Heart right ventricle (tissue), 16 donors: ENCODE results near the gene USP4. TPM values are rescaled to one million over a fixed set of nuclear protein-coding genes. Genes with fewer than 3 reads are reported as not detected.
A peak's percentile ranks its signal among the peaks of the same experiment; 100 is the strongest.

Experiments
- ATAC-seq, 8 donors: fragments of 200-7000 bp; cut with Tn5 transposase; one replicate each; pipeline ENCODE4 v1.9.1; 2020; ENCODE audit warnings: mild to moderate bottlenecking in 8 of 8, moderate library complexity in 8 of 8, moderate number of reproducible peaks in 1 of 8
- DNase-seq, 2 donors: peaks; one replicate each; pipeline ENCODE4 v3.0.0-alpha.2; 2020
- H3K27ac ChIP-seq, 10 donors: fragments of 200-600 bp; sonication (generic) in 2 of 10; one replicate each; pipeline versions ENCODE4 v1.5.0 to v1.8.0; 2020 to 2022; ENCODE audit warnings: mild to moderate bottlenecking in 3 of 10
- H3K27me3 ChIP-seq, 7 donors: fragments of 200-600 bp; one replicate each; pipeline ENCODE4 v1.8.0; 2021 to 2022; ENCODE audit warnings: mild to moderate bottlenecking in 2 of 7
- H3K36me3 ChIP-seq, 9 donors: fragments of 200-600 bp; sonication (generic) in 1 of 9; one replicate each; pipeline versions ENCODE4 v1.5.0 to v1.8.0; 2020 to 2022; ENCODE audit warnings: mild to moderate bottlenecking in 2 of 9
- H3K4me1 ChIP-seq, 9 donors: fragments of 200-600 bp; sonication (generic) in 1 of 9; one replicate each; pipeline versions ENCODE4 v1.5.0 to v1.8.0; 2020 to 2022; ENCODE audit warnings: mild to moderate bottlenecking in 4 of 9
- H3K4me3 ChIP-seq, 10 donors: fragments of 200-600 bp; sonication (generic) in 2 of 10; one replicate each; pipeline versions ENCODE4 v1.5.0 to v1.8.0; 2020 to 2022; ENCODE audit warnings: mild to moderate bottlenecking in 7 of 10, moderate library complexity in 2 of 10
- H3K9me3 ChIP-seq, 11 donors: fragments of 200-600 bp in 10 of 11; sonication (generic) in 2 of 11; one replicate each; pipeline versions ENCODE4 v1.5.0 to v1.8.0; 2013 to 2022; ENCODE audit warnings: mild to moderate bottlenecking in 2 of 11, control low read depth in 1 of 11, moderate library complexity in 1 of 11
- CTCF ChIP-seq, 9 donors: fragments of 200-600 bp; sonication (generic) in 2 of 9; IDR thresholded peaks; one replicate each; pipeline versions ENCODE4 v1.5.0 to v1.8.0; 2021 to 2022; ENCODE audit warnings: antibody characterized with exemption in 9 of 9, mild to moderate bottlenecking in 5 of 9, moderate library complexity in 1 of 9
- WGBS, 2 donors: extraction: QIAGEN DNeasy Blood & Tissue Kit; methylation state at CpG; one replicate each; pipeline ENCODE4 v1.1.7; 2013; ENCODE audit warnings: inconsistent platforms in 1 of 2; 5-methylcytosine and 5-hydroxymethylcytosine counted together
- intact Hi-C, 10 donors: fragments of 100-400 bp; cut with DNase I; formaldehyde crosslinking; loops; one replicate each; pipeline versions ENCODE4 v1.11.1 to v1.14.2; 2022
- polyA plus RNA-seq, 2 donors: library from polyadenylated mRNA; stranded (reverse); fragments of 200-250 nt; gene quantifications; one replicate each; pipeline ENCODE4 v1.2.3, GENCODE V29; 2013
- total RNA-seq, 10 donors: library from RNA; stranded (reverse); fragmentation: NEBNext Ultra II Directional in 3 of 10; extraction: Animal tissue kit (Norgen Biotek cat#: 25700) in 3 of 10; gene quantifications; one replicate each; pipeline versions ENCODE4 v1.2.1 to v1.2.4, GENCODE V29; 2021 to 2023
- donor health status: Arrhythmogenic right ventricular cardiomyopathy.
- donor health status: ischemic (EF 13 %, LVEDD 7.1; RV severe dilation, severe dysfunction).
- donor health status: healthy with polysubstance abuse.
- donor health status: DM: no; HTN: yes; CAD: no.
- donor health status: DM: no; HTN: no; CAD: no.
- donor health status: ischemic (EF 25% LVEDD 6.9; RV normal size, moderate dysfunction).
- donor health status: ischemic (EF 25% LVEDD 5.7; RV mildly dilated, moderate dysfunction).
- donor health status: healthy.
- donor health status: DM: yes; HTN: yes; CAD: no.
- donor health status: Ischemic cardiomyopathy.
- donor health status: ischemic (EF 35%, LVEDD 5.7; RV mildly dilated, moderate dysfunction).
- donor health status: nonischemic (EF 11% LVEDD 7.7; RV severe dilation, severe dysfunction).
- donor health status: DM: yes; HTN: yes; CAD: no.
- donor health status: PGD.
- donor health status: ischemic (EF 29% LVEDD 5.4; RV normal size, mild dysfunction).
- donor health status: nonischemic (EF 23%, LVEDD 6.1; RV moderate dilation, normal function).

USP4 gene
- total and polyA plus RNA-seq, 12 donors: 19.9 to 52.4 (median 43.5) TPM

DNA sequence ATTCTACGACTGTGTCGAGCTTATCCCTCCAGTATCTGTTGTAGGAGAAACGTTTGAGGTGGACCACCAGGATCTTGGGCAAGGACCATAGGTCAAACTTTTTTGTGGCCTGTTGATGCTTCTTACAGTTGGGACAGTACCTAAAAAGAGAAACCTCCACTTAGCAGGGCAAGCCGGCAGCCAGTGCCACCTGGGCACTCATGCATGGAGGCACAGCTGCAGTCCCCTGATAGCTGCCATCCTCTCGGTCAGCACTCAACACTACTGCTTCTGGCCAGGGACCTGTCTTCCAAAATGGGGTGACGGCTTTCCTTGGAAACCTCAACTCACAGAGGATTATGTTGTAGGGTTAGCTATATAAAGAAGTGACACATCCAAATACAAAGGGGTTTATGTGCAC, 55.9 kb downstream of the USP4 start:
- H3K36me3 ChIP-seq: peaks cover 3 to 98% (median 60%) of the 10 kb centered on the region in 9 donors
- no peak overlapping the region for H3K27ac ChIP-seq
- H3K4me3 ChIP-seq: no peak overlapping the region
- H3K9me3 ChIP-seq: no peaks in the 10 kb centered on the region
- peaks cover 0 to 12% (median 10%) of the 10 kb centered on the region in 9 donors for H3K4me1 ChIP-seq
- H3K27me3 ChIP-seq: no peaks in the 10 kb centered on the region
- 93% methylated on average over 6 of the region's 6 CpGs for WGBS, 2 donors
- TF ChIP-seq CTCF (IDR thresholded peaks at IDR 0.05): no peak
- ATAC-seq: no peak
- no peak for DNase-seq
- intact Hi-C loops: loop anchor here in 1 of 10 donors (5.0 kb wide), 1 partner anchor 112 kb away; the partner anchor contains the start of gene KLHDC8B

GRCh38 chr3:49279376-49279775, 60.5 kb downstream of the USP4 start:
- peaks cover 16 to 46% (median 40%) of the 10 kb centered on the region in 9 donors for H3K4me1 ChIP-seq
- no peaks in the 10 kb centered on the region for H3K9me3 ChIP-seq
- no peaks in the 10 kb centered on the region for H3K27me3 ChIP-seq
- H3K27ac ChIP-seq: peak overlapping the region; percentile 44 to 99 (median 96)
- peak in 4 of 8 donors; percentile 9 to 45 (median 20) for ATAC-seq
- no peak overlapping the region for H3K4me3 ChIP-seq
- intact Hi-C loops: loop anchor here in 7 of 10 donors (5.0 to 10.0 kb wide), 3 partner anchors 62 to 107 kb away; partner anchors contain the start of gene KLHDC8B (in 6 of the 7)
- DNase-seq: peak in 1 of 2 donors; percentile 23
- TF ChIP-seq CTCF (IDR thresholded peaks at IDR 0.05): no peak
- peaks cover 0 to 67% (median 26%) of the 10 kb centered on the region in 9 donors for H3K36me3 ChIP-seq

- H3K4me3 ChIP-seq: no peak overlapping the region
- no peaks in the 10 kb centered on the region for H3K9me3 ChIP-seq
- H3K27me3 ChIP-seq: no peaks in the 10 kb centered on the region
- peaks cover 0 to 60% (median 18%) of the 10 kb centered on the region in 9 donors for H3K36me3 ChIP-seq
- intact Hi-C loops: loop anchor here in 7 of 10 donors (5.0 to 10.0 kb wide), 3 partner anchors 61 to 106 kb away; partner anchors contain the start of gene KLHDC8B (in 6 of the 7)
- no peak for TF ChIP-seq CTCF (IDR thresholded peaks at IDR 0.05)
- peaks cover 16 to 46% (median 40%) of the 10 kb centered on the region in 9 donors for H3K4me1 ChIP-seq
- ATAC-seq (no peak), DNase-seq (no peak)
- WGBS, 2 donors: 31 to 47% methylated on average over 4 of the region's 4 CpGs
- H3K27ac ChIP-seq: peak overlapping the region; percentile 67 to 99 (median 96)
Observed at GRCh38 chr3:49278548-49278947, 61.3 kb downstream of the USP4 start.

GRCh38 chr3:49277383-49277775, 62.5 kb downstream of the USP4 start:
- intact Hi-C loops: loop anchor here in 9 of 10 donors (2.0 to 10.0 kb wide), 5 partner anchors 60 to 107 kb away; partner anchors contain the start of gene KLHDC8B (in 8 of the 9)
- DNase-seq (no peak), ATAC-seq (peak; percentile 13 to 41 (median 23))
- H3K27ac ChIP-seq: peak overlapping the region; percentile 91 to 99 (median 98)
- H3K36me3 ChIP-seq: peaks cover 0 to 58% (median 7%) of the 10 kb centered on the region in 9 donors
- peaks cover 16 to 46% (median 40%) of the 10 kb centered on the region in 9 donors for H3K4me1 ChIP-seq
- no peaks in the 10 kb centered on the region for H3K9me3 ChIP-seq
- no peak for TF ChIP-seq CTCF (IDR thresholded peaks at IDR 0.05)
- no peaks in the 10 kb centered on the region for H3K27me3 ChIP-seq
- 19 to 20% methylated on average over 9 of the region's 9 CpGs for WGBS, 2 donors
- H3K4me3 ChIP-seq: peak overlapping the region; percentile 9 to 61 (median 56)
